Uterus (tissue), 2 donors: ENCODE results near the gene RPL39.

Source experiments
- POLR2A ChIP-seq, 2 donors: fragments of 450-650 bp; IDR thresholded peaks; one replicate each; pipeline ENCODE4 v1.6.1; 2016; ENCODE audit warnings: antibody characterized with exemption in 2 of 2, mild to moderate bottlenecking in 1 of 2, moderate library complexity in 1 of 2
- TF ChIP-seq, protein P1 (sequence below), 4 experiments: fragments of 200-600 bp in 2 of 4; fragments of 450-650 bp in 2 of 4; sonication (generic) in 2 of 4; IDR thresholded peaks; one replicate each; pipeline ENCODE4 v1.5.1; 2016 to 2019; ENCODE audit warnings: antibody characterized with exemption in 4 of 4, mild to moderate bottlenecking in 2 of 4, moderate library complexity in 1 of 4

DNA sequence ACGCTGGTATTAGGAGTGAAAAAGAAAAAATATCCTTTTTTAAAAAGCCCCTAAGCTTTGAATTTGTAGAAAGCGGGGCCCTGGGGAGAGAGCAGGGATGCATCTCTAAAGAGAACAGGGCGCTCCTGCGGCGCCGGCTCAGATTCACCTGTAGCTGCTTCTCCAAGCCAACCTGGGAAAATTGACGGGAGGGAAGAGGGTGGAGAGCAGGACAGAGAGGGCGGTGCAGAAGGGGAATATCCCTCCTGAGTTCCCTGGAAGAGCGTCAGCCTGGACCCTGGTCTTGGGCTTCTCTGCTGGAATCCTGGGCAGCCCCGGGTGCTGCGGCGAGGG, 33.8 kb downstream of the RPL39 start:
- TF ChIP-seq, protein P1, sequence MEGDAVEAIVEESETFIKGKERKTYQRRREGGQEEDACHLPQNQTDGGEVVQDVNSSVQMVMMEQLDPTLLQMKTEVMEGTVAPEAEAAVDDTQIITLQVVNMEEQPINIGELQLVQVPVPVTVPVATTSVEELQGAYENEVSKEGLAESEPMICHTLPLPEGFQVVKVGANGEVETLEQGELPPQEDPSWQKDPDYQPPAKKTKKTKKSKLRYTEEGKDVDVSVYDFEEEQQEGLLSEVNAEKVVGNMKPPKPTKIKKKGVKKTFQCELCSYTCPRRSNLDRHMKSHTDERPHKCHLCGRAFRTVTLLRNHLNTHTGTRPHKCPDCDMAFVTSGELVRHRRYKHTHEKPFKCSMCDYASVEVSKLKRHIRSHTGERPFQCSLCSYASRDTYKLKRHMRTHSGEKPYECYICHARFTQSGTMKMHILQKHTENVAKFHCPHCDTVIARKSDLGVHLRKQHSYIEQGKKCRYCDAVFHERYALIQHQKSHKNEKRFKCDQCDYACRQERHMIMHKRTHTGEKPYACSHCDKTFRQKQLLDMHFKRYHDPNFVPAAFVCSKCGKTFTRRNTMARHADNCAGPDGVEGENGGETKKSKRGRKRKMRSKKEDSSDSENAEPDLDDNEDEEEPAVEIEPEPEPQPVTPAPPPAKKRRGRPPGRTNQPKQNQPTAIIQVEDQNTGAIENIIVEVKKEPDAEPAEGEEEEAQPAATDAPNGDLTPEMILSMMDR (IDR thresholded peaks at IDR 0.05): no peak
- no peak for TF ChIP-seq POLR2A (IDR thresholded peaks at IDR 0.05)
